ENCODE measurements around the gene DUSP28.
"Not testable (repeated sequence)": the region's sequence is repeated elsewhere in the genome, so short reads cannot be mapped to it uniquely, and the experiment has no call there.

DUSP28 gene

GRCh38 chr2:240555541-240556250, 4.5 kb upstream of the DUSP28 start:
- Histone ChIP-seq H3K36me3 (ENCODE audit: control insufficient read depth, insufficient read depth, low read length, severe bottlenecking) (peaks cover 9% of the 10 kb centered on the region), H3K9ac (ENCODE audit: low read length) (no peak overlapping the region), H3K9me3 (ENCODE audit: control insufficient read depth, low read length) (peaks cover 5% of the 10 kb centered on the region), H3K4me1 (ENCODE audit: control insufficient read depth, insufficient read depth, low read length) (peaks cover 30% of the 10 kb centered on the region), H3K4me3 (ENCODE audit: low read length) (no peak overlapping the region), H3K27me3 (replicated peaks; ENCODE audit: control insufficient read depth, insufficient read depth, low read length) (no peaks in the 10 kb centered on the region)
- DNase-seq (ENCODE audit: low read depth) = no peak

GRCh38 chr2:240556553-240557100, 3.5 kb upstream of the DUSP28 start:
- peak overlapping the region; percentile 70 for H3K4me3 ChIP-seq (ENCODE audit: low read length)
- no peaks in the 10 kb centered on the region for H3K9me3 ChIP-seq (ENCODE audit: control insufficient read depth, low read length)
- H3K4me1 ChIP-seq (ENCODE audit: control insufficient read depth, insufficient read depth, low read length) = peaks cover 35% of the 10 kb centered on the region
- peak overlapping the region; percentile 50 for H3K9ac ChIP-seq (ENCODE audit: low read length)
- H3K36me3 ChIP-seq (ENCODE audit: control insufficient read depth, insufficient read depth, low read length, severe bottlenecking) = peaks cover 4% of the 10 kb centered on the region
- no peaks in the 10 kb centered on the region for H3K27me3 ChIP-seq (replicated peaks; ENCODE audit: control insufficient read depth, insufficient read depth, low read length)
- peak; percentile 40 for DNase-seq (ENCODE audit: low read depth)

DNA sequence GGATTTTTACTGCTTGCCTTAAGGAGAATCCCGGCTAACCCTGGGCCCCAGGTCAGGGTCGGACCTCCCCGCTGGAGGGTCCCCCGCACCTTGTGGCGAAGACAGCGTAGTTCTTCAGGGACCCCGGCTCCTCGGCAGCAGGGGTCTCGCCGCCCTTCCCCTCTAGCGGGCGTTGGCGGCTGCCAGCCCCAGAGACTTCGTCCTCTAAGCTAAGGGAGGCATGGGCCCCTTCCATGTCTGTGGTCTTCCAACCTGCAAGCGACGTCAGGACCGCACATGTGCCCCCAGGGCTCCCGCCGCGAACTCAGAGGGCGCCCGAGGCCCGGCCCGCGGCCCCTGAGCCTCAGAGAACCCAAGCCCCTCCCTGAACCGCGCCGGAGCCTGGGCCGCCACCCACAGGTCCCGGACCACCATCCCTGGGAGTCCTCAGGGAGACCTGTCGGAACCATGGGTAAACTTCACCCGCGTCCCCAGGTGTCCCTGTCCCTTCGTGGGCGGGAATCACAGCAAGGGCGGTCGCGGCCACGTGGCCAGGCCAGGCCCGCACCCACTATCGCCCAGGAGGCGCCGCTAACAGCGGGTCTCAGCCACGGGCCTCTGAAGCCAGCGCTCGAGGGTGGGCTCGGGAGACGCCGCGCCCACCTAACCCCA, 2.9 kb upstream of the DUSP28 start:
- peak overlapping the region; percentile 70 for H3K4me3 ChIP-seq (ENCODE audit: low read length)

DNA sequence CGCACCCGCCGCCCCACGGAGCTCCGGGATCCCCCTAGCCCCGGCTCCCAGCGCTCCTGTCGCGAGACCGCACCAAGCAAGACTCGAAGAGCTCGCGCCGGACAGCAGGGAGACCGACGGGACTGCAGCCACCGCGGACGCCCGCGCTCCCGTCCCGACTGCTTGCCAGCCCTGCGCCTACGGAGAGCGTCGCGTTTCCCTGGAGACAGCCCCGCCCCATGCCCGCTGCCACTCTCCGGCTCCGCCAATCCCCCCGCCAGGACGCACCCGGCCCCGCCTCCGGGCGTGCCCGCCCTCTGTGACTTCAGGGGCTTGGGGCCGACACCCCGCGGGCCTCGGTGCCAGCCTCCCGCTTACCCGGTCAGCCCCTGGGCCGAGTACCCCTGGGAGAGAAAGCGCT, 2.3 kb upstream of the DUSP28 start, which contains the start of gene ANKMY1:
TSS of gene ANKMY1 (minus strand) at position 181 of the 400 bp plus-strand sequence. CDS start 653 bp downstream, outside the sequence.
- H3K9ac ChIP-seq (ENCODE audit: low read length) = peak within 1 kb of the TSS; percentile 50
- H3K9me3 ChIP-seq (ENCODE audit: control insufficient read depth, low read length) = no peaks in the 10 kb centered on the region
- peaks cover 43% of the 10 kb centered on the region for H3K4me1 ChIP-seq (ENCODE audit: control insufficient read depth, insufficient read depth, low read length)
- H3K36me3 ChIP-seq (ENCODE audit: control insufficient read depth, insufficient read depth, low read length, severe bottlenecking) = peaks cover 3% of the 10 kb centered on the region
- peak within 1 kb of the TSS; percentile 70 for H3K4me3 ChIP-seq (ENCODE audit: low read length)
- no peaks in the 10 kb centered on the region for H3K27me3 ChIP-seq (replicated peaks; ENCODE audit: control insufficient read depth, insufficient read depth, low read length)
- DNase-seq (ENCODE audit: low read depth) = peak; percentile 89

More for the DNA sequence above, 2.9 kb upstream of the DUSP28 start:
- Histone ChIP-seq H3K4me1 (ENCODE audit: control insufficient read depth, insufficient read depth, low read length) (peaks cover 39% of the 10 kb centered on the region), H3K27me3 (replicated peaks; ENCODE audit: control insufficient read depth, insufficient read depth, low read length) (no peaks in the 10 kb centered on the region), H3K9ac (ENCODE audit: low read length) (peak overlapping the region; percentile 50), H3K9me3 (ENCODE audit: control insufficient read depth, low read length) (no peaks in the 10 kb centered on the region), H3K36me3 (ENCODE audit: control insufficient read depth, insufficient read depth, low read length, severe bottlenecking) (peaks cover 3% of the 10 kb centered on the region)
- DNase-seq (ENCODE audit: low read depth) = peak; percentile 20

GRCh38 chr2:240558236-240558761, 1.9 kb upstream of the DUSP28 start:
- Histone ChIP-seq H3K27me3 (replicated peaks; ENCODE audit: control insufficient read depth, insufficient read depth, low read length) (no peaks in the 10 kb centered on the region), H3K4me1 (ENCODE audit: control insufficient read depth, insufficient read depth, low read length) (peaks cover 43% of the 10 kb centered on the region), H3K4me3 (ENCODE audit: low read length) (peak overlapping the region; percentile 62), H3K9ac (ENCODE audit: low read length) (peak overlapping the region; percentile 14), H3K36me3 (ENCODE audit: control insufficient read depth, insufficient read depth, low read length, severe bottlenecking) (peaks cover 3% of the 10 kb centered on the region), H3K9me3 (ENCODE audit: control insufficient read depth, low read length) (no peaks in the 10 kb centered on the region)
- no peak for DNase-seq (ENCODE audit: low read depth)

GRCh38 chr2:240559286-240559685, 871 bp upstream of the DUSP28 start:
- no peaks in the 10 kb centered on the region for H3K27me3 ChIP-seq (replicated peaks; ENCODE audit: control insufficient read depth, insufficient read depth, low read length)
- peak overlapping the region; percentile 91 for H3K9ac ChIP-seq (ENCODE audit: low read length)
- peak overlapping the region; percentile 85 for H3K4me3 ChIP-seq (ENCODE audit: low read length)
- DNase-seq (ENCODE audit: low read depth) = no peak
- H3K36me3 ChIP-seq (ENCODE audit: control insufficient read depth, insufficient read depth, low read length, severe bottlenecking) = peaks cover 3% of the 10 kb centered on the region
- H3K4me1 ChIP-seq (ENCODE audit: control insufficient read depth, insufficient read depth, low read length) = peaks cover 43% of the 10 kb centered on the region
- H3K9me3 ChIP-seq (ENCODE audit: control insufficient read depth, low read length) = no peaks in the 10 kb centered on the region

GRCh38 chr2:240560480-240561324, 545 bp downstream of the DUSP28 start:
- Histone ChIP-seq H3K9me3 (ENCODE audit: control insufficient read depth, low read length) (no peaks in the 10 kb centered on the region), H3K9ac (ENCODE audit: low read length) (peak overlapping the region; percentile 91), H3K27me3 (replicated peaks; ENCODE audit: control insufficient read depth, insufficient read depth, low read length) (no peaks in the 10 kb centered on the region), H3K4me1 (ENCODE audit: control insufficient read depth, insufficient read depth, low read length) (peaks cover 46% of the 10 kb centered on the region), H3K36me3 (ENCODE audit: control insufficient read depth, insufficient read depth, low read length, severe bottlenecking) (no peaks in the 10 kb centered on the region), H3K4me3 (ENCODE audit: low read length) (peak overlapping the region; percentile 85)
- DNase-seq (ENCODE audit: low read depth) = peak; percentile 100

GRCh38 chr2:240561325-240561971, 1.3 kb downstream of the DUSP28 start:
- peaks cover 52% of the 10 kb centered on the region for H3K4me1 ChIP-seq (ENCODE audit: control insufficient read depth, insufficient read depth, low read length)
- no peaks in the 10 kb centered on the region for H3K9me3 ChIP-seq (ENCODE audit: control insufficient read depth, low read length)
- peak overlapping the region; percentile 85 for H3K4me3 ChIP-seq (ENCODE audit: low read length)
- peak; percentile 59 for DNase-seq (ENCODE audit: low read depth)
- H3K27me3 ChIP-seq (replicated peaks; ENCODE audit: control insufficient read depth, insufficient read depth, low read length) = no peaks in the 10 kb centered on the region
- H3K36me3 ChIP-seq (ENCODE audit: control insufficient read depth, insufficient read depth, low read length, severe bottlenecking) = no peaks in the 10 kb centered on the region
- H3K9ac ChIP-seq (ENCODE audit: low read length) = peak overlapping the region; percentile 90

GRCh38 chr2:240563231-240563630, 3.1 kb downstream of the DUSP28 start:
- not testable (repeated sequence) for H3K9ac ChIP-seq (ENCODE audit: low read length); H3K27me3 ChIP-seq (replicated peaks; ENCODE audit: control insufficient read depth, insufficient read depth, low read length); DNase-seq (ENCODE audit: low read depth); H3K9me3 ChIP-seq (ENCODE audit: control insufficient read depth, low read length); H3K36me3 ChIP-seq (ENCODE audit: control insufficient read depth, insufficient read depth, low read length, severe bottlenecking); H3K4me3 ChIP-seq (ENCODE audit: low read length)
- peaks cover 54% of the 10 kb centered on the region for H3K4me1 ChIP-seq (ENCODE audit: control insufficient read depth, insufficient read depth, low read length)

DNA sequence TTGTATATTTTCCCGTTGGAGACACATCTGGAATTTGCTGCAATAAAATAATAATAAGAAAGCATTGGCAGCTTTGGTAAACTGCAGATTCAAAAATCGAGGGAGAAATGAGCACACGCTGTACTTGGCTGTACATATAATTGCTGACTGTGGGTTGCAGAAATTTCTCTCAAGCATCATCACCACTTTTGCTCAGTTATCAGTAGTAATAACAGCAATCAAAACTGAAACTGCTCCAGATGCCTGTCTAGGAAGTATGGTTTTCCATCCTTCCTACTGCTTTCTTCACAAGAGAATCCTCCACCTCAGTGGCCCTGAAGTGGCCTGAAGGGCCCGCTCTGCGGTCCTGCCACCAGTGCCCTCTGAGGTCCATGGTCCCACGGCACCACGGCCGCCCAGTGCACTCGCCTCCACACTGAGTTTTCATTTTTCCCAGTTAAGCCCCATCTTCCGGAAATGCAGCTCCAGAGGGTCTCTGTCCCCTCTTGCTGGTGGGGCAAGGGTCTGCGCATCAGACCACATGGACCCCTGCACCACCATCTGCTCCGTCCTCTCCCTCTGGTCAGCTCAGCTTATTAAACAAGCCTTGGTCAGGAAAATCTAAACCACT, 3.9 kb downstream of the DUSP28 start:
- Histone ChIP-seq H3K4me1 (ENCODE audit: control insufficient read depth, insufficient read depth, low read length) (peaks cover 46% of the 10 kb centered on the region), H3K4me3 (ENCODE audit: low read length) (no peak overlapping the region), H3K9me3 (ENCODE audit: control insufficient read depth, low read length) (no peaks in the 10 kb centered on the region), H3K36me3 (ENCODE audit: control insufficient read depth, insufficient read depth, low read length, severe bottlenecking) (no peaks in the 10 kb centered on the region), H3K27me3 (replicated peaks; ENCODE audit: control insufficient read depth, insufficient read depth, low read length) (no peaks in the 10 kb centered on the region), H3K9ac (ENCODE audit: low read length) (no peak overlapping the region)
- no peak for DNase-seq (ENCODE audit: low read depth)

All from adipocyte (in vitro differentiated cells).